ENCODE measurements around the gene SPATA31C1.
"Not testable (repeated sequence)": the region's sequence is repeated elsewhere in the genome, so short reads cannot be mapped to it uniquely, and the experiment has no call there.

The SPATA31C1 gene

GRCh38 chr9:87917662-87918061, at the start of gene SPATA31C1:
Gene SPATA31C1, plus strand, starts transcription at chr9:87917962.
- DNase-seq = not testable (repeated sequence)

DNA sequence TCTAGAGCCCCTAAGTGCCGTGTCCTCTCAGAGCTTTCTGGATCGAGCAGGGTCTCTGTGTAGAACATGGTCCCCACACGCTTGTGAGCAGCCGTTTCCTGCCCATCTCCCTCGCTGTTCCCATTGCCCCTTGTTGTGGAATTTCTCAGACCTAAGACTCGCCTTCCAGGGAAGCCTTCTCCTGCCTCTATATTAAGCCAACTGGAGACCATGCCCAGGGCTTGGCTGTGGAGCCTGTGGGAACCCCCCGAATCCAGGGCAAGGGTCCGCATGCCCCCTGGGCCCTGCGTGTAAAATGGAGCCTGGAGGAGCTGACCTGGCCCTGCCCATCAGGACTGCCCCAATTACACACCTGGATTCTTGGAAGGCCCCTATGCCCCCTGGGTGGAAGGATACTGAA, 49.6 kb upstream of the SPATA31C1 start:
- DNase-seq = no peak

GRCh38 chr9:87868635-87869034, 49.1 kb upstream of the SPATA31C1 start:
- no peak for DNase-seq

DNA sequence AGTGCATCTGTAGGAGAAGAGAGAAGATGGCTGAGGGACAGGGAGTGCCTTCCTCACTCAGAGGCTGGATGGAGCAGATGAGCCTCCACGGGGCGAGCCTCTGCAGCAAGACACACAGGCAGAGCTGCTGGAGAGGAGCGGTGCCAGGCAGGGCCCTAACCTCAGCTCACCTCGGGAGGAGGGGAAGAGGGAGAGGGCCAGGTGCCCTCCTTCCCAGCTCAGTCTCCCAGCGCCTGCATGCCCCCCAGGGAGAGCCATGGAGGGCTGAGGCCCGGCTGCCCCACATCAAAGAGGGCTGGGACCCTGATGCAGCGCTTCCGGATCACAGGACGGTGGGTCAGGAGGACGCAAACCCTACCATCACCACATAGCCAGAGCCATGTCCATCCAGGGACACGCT, 48.7 kb upstream of the SPATA31C1 start:
- DNase-seq = no peak

DNA sequence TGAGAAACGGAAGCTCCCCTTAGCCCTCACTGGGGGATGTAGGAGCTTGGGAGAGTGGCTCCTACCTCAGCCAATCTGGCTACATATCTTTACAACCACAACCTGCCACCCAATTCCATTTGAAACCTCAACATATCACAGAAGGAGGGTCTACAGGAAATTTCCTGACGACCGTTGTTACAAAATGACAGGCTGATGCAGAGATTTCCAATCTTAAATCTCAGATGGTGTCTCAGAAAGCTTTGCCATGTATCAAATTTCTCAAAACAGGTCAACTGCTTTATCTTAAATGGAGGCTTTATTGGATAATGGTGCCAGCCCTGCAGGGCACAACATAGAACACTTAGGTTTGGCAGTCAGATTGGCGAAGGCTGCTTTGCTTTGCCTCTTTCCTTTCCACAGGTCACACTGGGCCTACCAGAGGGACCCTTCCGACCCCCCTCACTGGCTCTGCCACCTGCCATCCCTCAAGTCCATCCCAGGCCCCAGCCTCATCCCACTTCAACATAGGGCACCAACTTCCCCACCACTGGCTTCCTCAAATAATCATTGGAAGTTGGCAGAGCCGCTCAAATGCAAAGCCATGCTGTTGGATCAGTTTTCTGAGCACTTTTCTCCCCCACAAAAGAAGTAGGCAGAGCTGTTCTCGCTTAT, 46.2 kb upstream of the SPATA31C1 start:
- DNase-seq = no peak

- DNase-seq = no peak
These were observed 45.6 kb upstream of the SPATA31C1 start for GRCh38 chr9:87872079-87872624.

GRCh38 chr9:87873607-87874303, 44.0 kb upstream of the SPATA31C1 start:
- no peak for DNase-seq

GRCh38 chr9:87874304-87874623, 43.5 kb upstream of the SPATA31C1 start:
- no peak for DNase-seq

- DNase-seq = no peak
These were observed 42.7 kb upstream of the SPATA31C1 start for GRCh38 chr9:87875060-87875459.

- no peak for DNase-seq
These were observed 41.8 kb upstream of the SPATA31C1 start for GRCh38 chr9:87875831-87876545.

DNA sequence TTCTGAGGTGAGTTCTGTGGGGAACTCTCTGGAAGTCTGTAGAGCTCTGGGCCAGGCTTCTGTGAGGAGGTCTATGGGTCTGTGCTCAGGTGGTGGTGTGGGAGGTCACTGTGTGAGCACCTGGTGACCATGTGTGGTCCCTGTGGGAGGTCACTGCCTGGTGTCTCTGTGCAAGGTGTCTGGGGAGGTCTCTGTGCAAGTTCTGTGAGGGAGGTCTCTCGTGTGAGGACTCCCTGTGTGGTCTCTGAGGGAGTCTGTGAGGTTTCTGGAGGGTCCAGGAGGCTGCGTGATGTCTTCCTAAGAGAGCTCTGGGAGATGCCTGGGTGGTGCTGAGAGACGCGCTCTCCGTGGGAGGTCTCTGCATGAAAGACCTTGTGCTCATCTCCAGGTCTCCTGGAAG, 41.1 kb upstream of the SPATA31C1 start:
- DNase-seq = no peak

DNA sequence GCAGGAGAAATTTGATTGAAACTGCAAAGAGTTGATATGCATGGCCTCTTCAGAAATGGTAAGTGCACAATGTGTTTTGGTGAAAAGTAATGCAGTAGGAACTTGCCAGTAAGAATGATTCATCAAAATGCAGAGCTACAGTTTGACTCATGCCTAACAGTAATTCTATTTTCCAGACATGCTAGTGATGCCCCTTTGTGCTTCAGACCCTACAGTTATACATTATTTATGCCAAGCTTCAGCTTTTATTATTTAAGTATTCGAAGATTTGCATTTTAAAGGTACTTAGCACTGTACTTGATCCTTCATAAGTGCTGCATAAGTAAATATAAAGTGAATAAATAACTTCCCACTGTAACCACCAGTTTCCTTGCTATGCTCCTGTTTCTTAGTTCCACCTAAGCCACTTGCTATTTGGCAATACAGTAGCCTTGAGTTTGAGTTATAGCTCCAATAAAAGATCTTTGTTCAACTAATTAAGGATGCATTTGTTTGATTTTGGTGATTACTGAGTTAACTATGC, 38.7 kb upstream of the SPATA31C1 start:
- DNase-seq = no peak

DNA sequence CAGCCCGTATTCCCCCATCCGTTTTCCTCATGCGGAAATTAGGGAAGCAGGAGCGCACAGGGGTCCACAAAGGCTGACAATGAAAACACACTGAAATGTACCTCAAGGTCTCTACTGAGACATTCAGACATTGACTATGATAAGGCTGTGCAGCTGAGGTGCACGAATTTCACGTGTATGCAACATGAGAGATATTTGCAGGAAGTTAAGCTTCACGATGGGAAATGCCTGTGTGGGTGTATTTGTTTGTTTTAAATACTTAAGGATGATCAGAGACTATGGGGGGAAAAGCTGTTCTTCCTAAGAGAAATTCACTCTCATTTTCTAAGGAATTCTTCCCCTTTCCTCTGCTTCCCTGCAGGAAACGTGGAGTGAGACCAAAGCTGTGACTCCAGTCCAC, 37.6 kb upstream of the SPATA31C1 start:
- DNase-seq = no peak

GRCh38 chr9:87880683-87881082, 37.1 kb upstream of the SPATA31C1 start:
- DNase-seq = no peak

DNA sequence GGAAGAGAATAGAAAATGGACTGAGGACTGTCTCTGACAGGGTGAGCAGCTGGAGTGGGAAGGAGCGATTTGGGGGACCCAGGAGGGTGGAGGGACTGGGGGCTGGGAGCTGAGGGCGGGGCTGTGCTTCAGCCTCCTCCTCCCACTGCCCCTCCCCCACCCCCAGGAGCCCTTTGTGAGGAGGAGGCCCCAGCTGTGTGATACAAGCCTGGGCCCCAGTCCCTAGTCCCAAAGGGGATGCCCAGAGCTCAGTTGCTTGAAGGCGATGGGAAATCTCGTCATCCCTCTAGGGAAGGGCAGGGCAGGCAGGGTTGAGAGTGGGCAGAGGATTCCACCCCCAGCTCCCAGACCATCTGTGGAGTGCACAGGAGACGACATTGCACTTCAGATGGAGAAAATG, 35.1 kb upstream of the SPATA31C1 start, which contains the start of gene SPATA31E1:
TSS of gene SPATA31E1 (plus strand) at position 251 of the 400 bp plus-strand sequence. CDS start at position 266, 15 bp downstream.
- no peak for DNase-seq

GRCh38 chr9:87883274-87883673, 34.5 kb upstream of the SPATA31C1 start:
- no peak for DNase-seq

DNA sequence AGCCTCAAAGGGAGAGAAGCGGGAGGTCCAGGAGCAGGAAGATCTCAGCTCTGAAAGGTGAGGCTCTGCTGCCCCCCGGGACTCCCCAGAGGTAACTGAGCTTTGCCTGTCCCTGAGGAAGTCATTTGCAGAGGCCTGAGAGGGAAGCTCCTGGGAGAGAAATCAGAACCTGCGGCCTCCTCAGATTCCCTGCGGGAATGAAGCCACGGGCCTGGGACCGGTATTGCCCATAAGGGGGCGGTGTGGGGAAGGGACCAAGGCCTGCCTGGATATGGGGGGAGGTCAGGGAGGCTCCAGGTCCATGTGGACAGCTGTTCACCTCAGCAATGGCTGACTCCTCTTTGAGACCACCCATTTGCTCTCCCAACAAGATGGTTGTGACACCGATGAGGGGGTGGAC, 33.8 kb upstream of the SPATA31C1 start:
- no peak for DNase-seq

- no peak for DNase-seq
These were observed 32.9 kb upstream of the SPATA31C1 start for GRCh38 chr9:87884578-87885459.

GRCh38 chr9:87885484-87886189, 32.1 kb upstream of the SPATA31C1 start:
- no peak for DNase-seq

DNA sequence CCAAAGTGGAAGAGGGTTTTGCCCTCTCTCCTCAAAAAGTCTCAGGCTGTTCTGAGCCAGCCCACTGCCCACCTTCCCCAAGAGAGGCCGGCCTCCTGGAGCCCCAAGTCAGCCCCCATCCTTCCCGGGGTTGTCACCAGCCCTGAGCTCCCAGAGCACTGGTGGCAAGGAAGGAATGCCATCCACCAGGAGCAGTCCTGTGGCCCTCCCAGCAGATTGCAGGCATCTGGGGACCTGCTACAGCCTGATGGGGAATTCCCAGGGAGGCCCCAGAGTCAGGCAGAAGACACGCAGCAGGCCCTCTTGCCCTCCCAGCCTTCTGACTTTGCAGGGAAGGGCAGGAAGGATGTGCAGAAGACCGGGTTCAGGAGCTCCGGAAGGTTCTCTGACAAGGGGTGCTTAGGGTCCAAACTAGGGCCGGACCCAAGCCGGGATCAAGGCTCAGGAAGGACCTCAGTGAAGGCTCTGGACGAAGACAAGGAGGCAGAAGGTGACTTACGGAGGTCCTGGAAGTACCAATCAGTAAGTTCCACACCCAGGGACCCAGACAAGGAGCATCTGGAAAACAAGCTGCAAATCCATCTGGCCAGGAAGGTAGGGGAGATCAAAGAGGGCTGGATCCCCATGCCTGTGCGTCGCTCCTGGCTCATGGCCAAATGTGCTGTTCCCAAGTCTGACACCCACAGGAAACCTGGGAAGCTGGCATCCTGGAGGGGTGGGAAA, 31.4 kb upstream of the SPATA31C1 start:
- DNase-seq = no peak

- no peak for DNase-seq
These were observed 30.7 kb upstream of the SPATA31C1 start for GRCh38 chr9:87886933-87887505.
